CD4-positive, CD25-positive, alpha-beta regulatory T cell (primary cell): ENCODE results near the gene TRAPPC3. TPM values are rescaled to one million over a fixed set of nuclear protein-coding genes. Genes with fewer than 3 reads are reported as not detected.

Experiments used
- ATAC-seq, 2 donors: fragments of 150-1000 bp; cut with Tn5 transposase; one replicate each; pipeline ENCODE4 v1.10.0; 2021; ENCODE audit warnings: low read depth in 2 of 2, moderate number of reproducible peaks in 2 of 2, moderate library complexity in 1 of 2
- DNase-seq, 3 donors: peaks; one replicate each; pipeline versions ENCODE4 v3.0.0 to v3.0.0-alpha.2; 2012 to 2022; ENCODE audit warnings: mixed read lengths in 1 of 3
- H3K27ac ChIP-seq: one replicate; pipeline ENCODE4 v1.7.0; 2013; ENCODE audit warnings: mild to moderate bottlenecking, low read length; ENCODE audit not compliant: insufficient read depth, poor library complexity, severe bottlenecking
- H3K27me3 ChIP-seq: one replicate; pipeline ENCODE4 v1.7.0; 2013; ENCODE audit warnings: low read length; ENCODE audit not compliant: control insufficient read depth, insufficient read depth
- H3K36me3 ChIP-seq: one replicate; pipeline ENCODE4 v1.7.0; 2013; ENCODE audit warnings: mild to moderate bottlenecking, low read length, moderate library complexity; ENCODE audit not compliant: control insufficient read depth, insufficient read depth
- H3K4me1 ChIP-seq: 2 replicates; pipeline ENCODE4 v1.7.0; 2013; ENCODE audit warnings: mild to moderate bottlenecking, low read length; ENCODE audit not compliant: insufficient read depth, control insufficient read depth, poor library complexity, severe bottlenecking
- H3K4me3 ChIP-seq: one replicate; pipeline ENCODE4 v1.7.0; 2013; ENCODE audit warnings: low read depth, mild to moderate bottlenecking, low read length, moderate library complexity
- H3K9me3 ChIP-seq, 2 experiments: 1 replicate in 1 of 2; 2 replicates in 1 of 2; pipeline ENCODE4 v1.7.0; 2013; ENCODE audit warnings: low read length in 2 of 2, mild to moderate bottlenecking in 1 of 2, moderate library complexity in 1 of 2; ENCODE audit not compliant: control insufficient read depth in 2 of 2
- H3K27ac Mint-ChIP-seq, 3 donors: one replicate each; pipeline ENCODE4 v1.8.0; 2020 to 2022; ENCODE audit warnings: mild to moderate bottlenecking in 3 of 3, mixed read lengths in 3 of 3, moderate library complexity in 2 of 3
- H3K27me3 Mint-ChIP-seq: one replicate; pipeline ENCODE4 v1.8.0; 2022; ENCODE audit warnings: mild to moderate bottlenecking, mixed read lengths
- H3K36me3 Mint-ChIP-seq: one replicate; pipeline ENCODE4 v1.8.0; 2020; ENCODE audit warnings: mixed read lengths
- H3K4me1 Mint-ChIP-seq, 4 donors: one replicate each; pipeline ENCODE4 v1.8.0; 2020 to 2022; ENCODE audit warnings: mixed read lengths in 4 of 4, mild to moderate bottlenecking in 1 of 4
- H3K4me3 Mint-ChIP-seq, 4 donors: one replicate each; pipeline ENCODE4 v1.8.0; 2020 to 2022; ENCODE audit warnings: mild to moderate bottlenecking in 4 of 4, mixed read lengths in 4 of 4, moderate library complexity in 3 of 4
- H3K9me3 Mint-ChIP-seq, 7 donors: one replicate each; pipeline ENCODE4 v1.8.0; 2020 to 2022; ENCODE audit warnings: mixed read lengths in 7 of 7, mild to moderate bottlenecking in 3 of 7, moderate library complexity in 2 of 7
- polyA plus RNA-seq, 4 donors: library from polyadenylated mRNA; unstranded; fragments of 300-500 nt; fragmentation: Illumina TruSeq; gene quantifications; one replicate each; pipeline ENCODE4 v1.2.3, GENCODE V29; 2021
- total RNA-seq: library from RNA; stranded (reverse); gene quantifications from one replicate; pipeline ENCODE4 v1.2.3, GENCODE V29; 2022

TRAPPC3 gene
- total and polyA plus RNA-seq, 5 donors from 2014 or later, result 45.6 to 137 (median 124) TPM

GRCh38 chr1:36098650-36099365 is 50.5 kb downstream of the TRAPPC3 start:
- Histone ChIP-seq H3K4me3 (no peak overlapping the region), H3K9me3 (no peaks in the 10 kb centered on the region), H3K36me3 (peaks cover 25% of the 10 kb centered on the region), H3K27ac (no peak overlapping the region), H3K27me3 (no peaks in the 10 kb centered on the region), H3K4me1 (peaks cover 5% of the 10 kb centered on the region)
- no peak overlapping the region for H3K27ac Mint-ChIP-seq
- ATAC-seq (no peak), DNase-seq (no peak)
- H3K9me3 Mint-ChIP-seq, result no peaks in the 10 kb centered on the region
- H3K4me3 Mint-ChIP-seq, result no peak overlapping the region
- H3K36me3 Mint-ChIP-seq, result no peaks in the 10 kb centered on the region
- H3K4me1 Mint-ChIP-seq, result no peaks in the 10 kb centered on the region
- no peaks in the 10 kb centered on the region for H3K27me3 Mint-ChIP-seq

GRCh38 chr1:36097693-36098585 is 51.3 kb downstream of the TRAPPC3 start:
- no peaks in the 10 kb centered on the region for H3K4me1 Mint-ChIP-seq
- Histone ChIP-seq H3K9me3 (no peaks in the 10 kb centered on the region), H3K27ac (no peak overlapping the region), H3K27me3 (no peaks in the 10 kb centered on the region), H3K4me1 (peaks cover 5% of the 10 kb centered on the region), H3K36me3 (peaks cover 34% of the 10 kb centered on the region), H3K4me3 (no peak overlapping the region)
- H3K36me3 Mint-ChIP-seq, result no peaks in the 10 kb centered on the region
- ATAC-seq (no peak), DNase-seq (no peak)
- no peak overlapping the region for H3K27ac Mint-ChIP-seq
- H3K4me3 Mint-ChIP-seq, result peak overlapping the region in 1 of 4 donors; percentile 35
- no peaks in the 10 kb centered on the region for H3K9me3 Mint-ChIP-seq
- H3K27me3 Mint-ChIP-seq, result no peaks in the 10 kb centered on the region

DNA sequence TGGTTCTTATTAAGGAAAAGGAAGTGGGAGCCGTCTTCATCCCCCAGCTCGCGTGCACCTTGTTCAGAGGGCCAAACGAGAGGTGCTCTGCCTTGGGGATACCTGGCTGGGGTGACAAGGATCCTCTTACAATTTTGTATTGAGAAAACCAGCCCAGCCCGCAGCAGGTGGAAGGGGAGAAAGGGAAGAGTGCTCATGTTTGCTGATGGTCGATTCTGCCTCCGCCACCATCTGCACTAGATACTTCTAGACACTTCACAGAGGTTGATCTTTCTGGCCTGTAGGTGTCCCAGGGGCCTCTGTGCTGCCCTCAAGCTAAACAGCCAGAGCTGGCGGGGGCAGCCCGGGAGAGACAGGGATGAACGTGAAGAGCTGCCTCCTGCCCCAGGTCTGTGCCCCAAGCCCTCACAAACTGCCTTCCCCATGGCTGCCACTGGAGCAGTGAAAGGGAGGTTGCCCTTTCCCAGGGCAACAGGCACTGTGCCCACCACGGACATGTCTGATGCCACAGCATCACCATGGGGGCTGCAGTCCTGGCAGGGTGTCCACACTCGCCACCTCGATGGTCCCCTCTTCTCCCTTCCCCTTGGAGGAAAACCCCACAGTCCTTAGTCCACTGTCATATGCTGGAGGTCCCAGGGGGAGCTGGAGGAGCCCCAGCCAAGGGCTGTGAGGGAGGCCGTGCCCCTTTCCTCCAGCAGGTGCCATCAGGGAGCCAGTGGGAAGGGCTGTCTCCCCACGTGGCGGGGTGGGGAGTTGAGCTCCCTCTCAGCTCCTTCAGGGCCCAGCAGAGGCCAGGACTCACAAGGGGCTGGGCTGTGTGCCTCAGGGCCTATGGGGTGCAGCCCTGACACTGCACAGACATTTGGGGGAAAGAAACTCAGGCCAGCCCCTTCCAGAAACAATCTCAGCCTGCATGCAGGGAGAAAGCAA is 52.5 kb downstream of the TRAPPC3 start:
- Histone ChIP-seq H3K36me3 (peaks cover 46% of the 10 kb centered on the region), H3K27ac (no peak overlapping the region), H3K4me3 (no peak overlapping the region), H3K9me3 (no peaks in the 10 kb centered on the region), H3K4me1 (peaks cover 5% of the 10 kb centered on the region), H3K27me3 (no peaks in the 10 kb centered on the region)
- peak overlapping the region in 1 of 3 donors; percentile 56 for H3K27ac Mint-ChIP-seq
- no peak for ATAC-seq
- no peak overlapping the region for H3K4me3 Mint-ChIP-seq
- no peaks in the 10 kb centered on the region for H3K9me3 Mint-ChIP-seq
- H3K4me1 Mint-ChIP-seq, result peaks cover 0 to 7% (median 6%) of the 10 kb centered on the region in 4 donors
- no peaks in the 10 kb centered on the region for H3K27me3 Mint-ChIP-seq
- no peaks in the 10 kb centered on the region for H3K36me3 Mint-ChIP-seq
- DNase-seq, result no peak

GRCh38 chr1:36095760-36096405 is 53.4 kb downstream of the TRAPPC3 start:
- H3K27me3 ChIP-seq, result no peaks in the 10 kb centered on the region
- no peak overlapping the region for H3K4me3 ChIP-seq
- H3K36me3 ChIP-seq, result peaks cover 52% of the 10 kb centered on the region
- no peak for DNase-seq
- no peak for ATAC-seq
- Mint-ChIP-seq H3K9me3 (no peaks in the 10 kb centered on the region), H3K4me1 (peaks cover 0 to 15% (median 10%) of the 10 kb centered on the region in 4 donors), H3K36me3 (no peaks in the 10 kb centered on the region), H3K27me3 (no peaks in the 10 kb centered on the region), H3K4me3 (no peak overlapping the region), H3K27ac (no peak overlapping the region)
- H3K27ac ChIP-seq, result no peak overlapping the region
- no peaks in the 10 kb centered on the region for H3K9me3 ChIP-seq
- H3K4me1 ChIP-seq, result peaks cover 5% of the 10 kb centered on the region

GRCh38 chr1:36094621-36095061 is 54.6 kb downstream of the TRAPPC3 start:
- H3K36me3 Mint-ChIP-seq, result no peaks in the 10 kb centered on the region
- H3K4me1 Mint-ChIP-seq, result peaks cover 0 to 22% (median 16%) of the 10 kb centered on the region in 4 donors
- ATAC-seq (no peak), DNase-seq (no peak)
- peaks cover 8% of the 10 kb centered on the region for H3K4me1 ChIP-seq
- peak overlapping the region in 1 of 4 donors; percentile 5 for H3K4me3 Mint-ChIP-seq
- H3K36me3 ChIP-seq, result peaks cover 52% of the 10 kb centered on the region
- H3K27ac Mint-ChIP-seq, result no peak overlapping the region
- H3K27me3 ChIP-seq, result no peaks in the 10 kb centered on the region
- no peak overlapping the region for H3K4me3 ChIP-seq
- no peak overlapping the region for H3K27ac ChIP-seq
- H3K27me3 Mint-ChIP-seq, result peaks cover 4% of the 10 kb centered on the region
- H3K9me3 ChIP-seq, result no peaks in the 10 kb centered on the region
- H3K9me3 Mint-ChIP-seq, result no peaks in the 10 kb centered on the region

DNA sequence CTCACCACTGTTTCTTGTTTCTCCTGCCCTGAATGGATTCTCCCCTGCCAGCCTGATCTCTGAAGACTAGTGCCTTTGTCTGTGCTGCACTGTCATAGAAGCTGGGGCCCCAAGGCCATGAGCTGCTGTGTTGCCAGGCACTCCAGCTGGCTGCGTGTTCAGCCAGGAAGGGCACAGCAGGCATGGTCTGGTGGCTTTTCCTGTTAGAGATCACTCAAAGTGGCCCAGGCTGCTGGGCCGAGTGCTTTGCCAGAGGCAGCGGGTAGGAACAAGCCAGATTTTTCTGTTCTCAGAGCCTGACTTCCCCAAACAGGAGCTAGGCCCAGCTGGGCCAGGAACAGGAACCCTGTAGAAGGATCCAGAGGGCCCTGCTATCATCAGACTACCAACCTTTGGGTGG is 55.4 kb downstream of the TRAPPC3 start:
- Mint-ChIP-seq H3K4me3 (no peak overlapping the region), H3K4me1 (peaks cover 0 to 28% (median 21%) of the 10 kb centered on the region in 4 donors), H3K36me3 (no peaks in the 10 kb centered on the region), H3K9me3 (no peaks in the 10 kb centered on the region), H3K27me3 (peaks cover 4% of the 10 kb centered on the region), H3K27ac (no peak overlapping the region)
- peaks cover 12% of the 10 kb centered on the region for H3K4me1 ChIP-seq
- H3K27ac ChIP-seq, result no peak overlapping the region
- H3K27me3 ChIP-seq, result no peaks in the 10 kb centered on the region
- no peaks in the 10 kb centered on the region for H3K9me3 ChIP-seq
- DNase-seq (no peak), ATAC-seq (no peak)
- H3K4me3 ChIP-seq, result no peak overlapping the region
- H3K36me3 ChIP-seq, result peaks cover 52% of the 10 kb centered on the region

GRCh38 chr1:36093226-36093625 is 56.1 kb downstream of the TRAPPC3 start:
- Histone ChIP-seq H3K27me3 (no peaks in the 10 kb centered on the region), H3K9me3 (no peaks in the 10 kb centered on the region), H3K4me3 (no peak overlapping the region), H3K36me3 (peaks cover 52% of the 10 kb centered on the region), H3K27ac (no peak overlapping the region), H3K4me1 (peaks cover 15% of the 10 kb centered on the region)
- H3K9me3 Mint-ChIP-seq, result no peaks in the 10 kb centered on the region
- ATAC-seq (no peak), DNase-seq (no peak)
- peaks cover 4% of the 10 kb centered on the region for H3K27me3 Mint-ChIP-seq
- peaks cover 0 to 33% (median 22%) of the 10 kb centered on the region in 4 donors for H3K4me1 Mint-ChIP-seq
- H3K4me3 Mint-ChIP-seq, result no peak overlapping the region
- H3K36me3 Mint-ChIP-seq, result no peaks in the 10 kb centered on the region
- peak overlapping the region in 1 of 3 donors; percentile 44 for H3K27ac Mint-ChIP-seq
